ENCODE results near the gene MIX23. TPM values are rescaled to one million over a fixed set of nuclear protein-coding genes. Genes with fewer than 3 reads are reported as not detected.

The MIX23 gene
- 39.8 and 44.9 TPM in 2 replicates for total RNA-seq (ENCODE audit: low replicate concordance)
- long read RNA-seq, transcript CCDC58-201 (5 exons, 720 nt) = major isoform, 7 of 9 reads
- long read RNA-seq, partial matches to known transcripts = 0 of 9 reads
- long read RNA-seq, other reads (novel, unspliced or antisense) = 2 of 9 reads

- Mint-ChIP-seq H3K4me1 (ENCODE audit: unreplicated experiment) (peaks cover 3% of the 10 kb centered on the region), H3K27ac (peak within 1 kb of the TSS; percentile 95), H3K36me3 (peaks cover 8% of the 10 kb centered on the region), H3K27me3 (no peaks in the 10 kb centered on the region), H3K4me3 (peak within 1 kb of the TSS; percentile 93), H3K9me3 (no peaks in the 10 kb centered on the region)
- TF ChIP-seq CTCF (conservative IDR thresholded peaks at IDR 0.05) = no peak
- DNase-seq (ENCODE audit: extremely low spot score, unreplicated experiment) = peak; percentile 84
These were observed at the start of gene MIX23 for GRCh38 chr3:122382888-122383666. MIX23 (minus strand) TSS chr3:122383231; CDS start chr3:122383224, 7 bp downstream.

- no peak for TF ChIP-seq CTCF (conservative IDR thresholded peaks at IDR 0.05)
- Mint-ChIP-seq H3K9me3 (no peaks in the 10 kb centered on the region), H3K27ac (no peak overlapping the region), H3K36me3 (peaks cover 51% of the 10 kb centered on the region), H3K4me1 (ENCODE audit: unreplicated experiment) (no peaks in the 10 kb centered on the region), H3K27me3 (no peaks in the 10 kb centered on the region), H3K4me3 (no peak overlapping the region)
- no peak for DNase-seq (ENCODE audit: extremely low spot score, unreplicated experiment)
These were observed 47.3 kb upstream of the MIX23 start for GRCh38 chr3:122430371-122430770.

GRCh38 chr3:122427857-122428471 lies 44.9 kb upstream of the MIX23 start:
- no peak for TF ChIP-seq CTCF (conservative IDR thresholded peaks at IDR 0.05)
- Mint-ChIP-seq H3K9me3 (no peaks in the 10 kb centered on the region), H3K36me3 (peaks cover 42% of the 10 kb centered on the region), H3K4me1 (ENCODE audit: unreplicated experiment) (no peaks in the 10 kb centered on the region), H3K27me3 (no peaks in the 10 kb centered on the region), H3K4me3 (no peak overlapping the region), H3K27ac (peak overlapping the region; percentile 59)
- no peak for DNase-seq (ENCODE audit: extremely low spot score, unreplicated experiment)

- Mint-ChIP-seq H3K4me3 (no peak overlapping the region), H3K27ac (no peak overlapping the region)
- no peak for TF ChIP-seq CTCF (conservative IDR thresholded peaks at IDR 0.05)
These were observed 38.8 kb upstream of the MIX23 start for GRCh38 chr3:122421836-122422235.

GRCh38 chr3:122421101-122421500 lies 38.1 kb upstream of the MIX23 start:
- Mint-ChIP-seq H3K27me3 (peaks cover under 1% of the 10 kb centered on the region), H3K9me3 (no peaks in the 10 kb centered on the region), H3K4me1 (ENCODE audit: unreplicated experiment) (peaks cover 8% of the 10 kb centered on the region), H3K4me3 (no peak overlapping the region), H3K36me3 (peaks cover 24% of the 10 kb centered on the region), H3K27ac (no peak overlapping the region)
- TF ChIP-seq CTCF (conservative IDR thresholded peaks at IDR 0.05) = no peak
- DNase-seq (ENCODE audit: extremely low spot score, unreplicated experiment) = no peak

More at GRCh38 chr3:122421836-122422235, 38.8 kb upstream of the MIX23 start:
- DNase-seq (ENCODE audit: extremely low spot score, unreplicated experiment) = no peak
- no peaks in the 10 kb centered on the region for H3K27me3 Mint-ChIP-seq
- H3K36me3 Mint-ChIP-seq = peaks cover 28% of the 10 kb centered on the region
- peaks cover 1% of the 10 kb centered on the region for H3K4me1 Mint-ChIP-seq (ENCODE audit: unreplicated experiment)
- H3K9me3 Mint-ChIP-seq = no peaks in the 10 kb centered on the region
